ENCODE data around the gene IKZF2. TPM values are rescaled to one million over a fixed set of nuclear protein-coding genes. Genes with fewer than 3 reads are reported as not detected.

The IKZF2 gene
- total RNA-seq, 1 donor from 2014 or later: 18.9 TPM

- Mint-ChIP-seq H3K27me3 (ENCODE audit: unreplicated experiment) (no peaks in the 10 kb centered on the region), H3K4me3 (ENCODE audit: unreplicated experiment) (no peak overlapping the region), H3K4me1 (ENCODE audit: unreplicated experiment) (peaks cover 18% of the 10 kb centered on the region), H3K36me3 (ENCODE audit: unreplicated experiment) (peaks cover 6% of the 10 kb centered on the region), H3K9me3 (ENCODE audit: unreplicated experiment) (peaks cover 5% of the 10 kb centered on the region), H3K27ac (ENCODE audit: unreplicated experiment) (no peak overlapping the region)
- no peak for DNase-seq (ENCODE audit: extremely low spot score, unreplicated experiment)
- TF ChIP-seq CTCF (IDR thresholded peaks at IDR 0.05): no peak
Observed at GRCh38 chr2:213078686-213079085, 72.7 kb downstream of the IKZF2 start.

GRCh38 chr2:213069531-213069930 lies 81.9 kb downstream of the IKZF2 start:
- H3K4me3 Mint-ChIP-seq (ENCODE audit: unreplicated experiment): no peak overlapping the region
- peak overlapping the region; percentile 3 for H3K27ac Mint-ChIP-seq (ENCODE audit: unreplicated experiment)
- DNase-seq (ENCODE audit: extremely low spot score, unreplicated experiment): no peak
- H3K4me1 Mint-ChIP-seq (ENCODE audit: unreplicated experiment): peaks cover 25% of the 10 kb centered on the region
- H3K36me3 Mint-ChIP-seq (ENCODE audit: unreplicated experiment): peaks cover 2% of the 10 kb centered on the region
- H3K27me3 Mint-ChIP-seq (ENCODE audit: unreplicated experiment): no peaks in the 10 kb centered on the region
- H3K9me3 Mint-ChIP-seq (ENCODE audit: unreplicated experiment): peaks cover 5% of the 10 kb centered on the region
- TF ChIP-seq CTCF (IDR thresholded peaks at IDR 0.05): no peak

- DNase-seq (ENCODE audit: extremely low spot score, unreplicated experiment): no peak
- Mint-ChIP-seq H3K4me1 (ENCODE audit: unreplicated experiment) (peaks cover 25% of the 10 kb centered on the region), H3K9me3 (ENCODE audit: unreplicated experiment) (peaks cover under 1% of the 10 kb centered on the region), H3K27ac (ENCODE audit: unreplicated experiment) (no peak overlapping the region), H3K4me3 (ENCODE audit: unreplicated experiment) (no peak overlapping the region), H3K36me3 (ENCODE audit: unreplicated experiment) (peaks cover 2% of the 10 kb centered on the region), H3K27me3 (ENCODE audit: unreplicated experiment) (no peaks in the 10 kb centered on the region)
- TF ChIP-seq CTCF (IDR thresholded peaks at IDR 0.05): no peak
Observed at GRCh38 chr2:213068676-213069359, 82.6 kb downstream of the IKZF2 start.

GRCh38 chr2:213067888-213068287 lies 83.5 kb downstream of the IKZF2 start:
- Mint-ChIP-seq H3K4me1 (ENCODE audit: unreplicated experiment) (peaks cover 25% of the 10 kb centered on the region), H3K36me3 (ENCODE audit: unreplicated experiment) (no peaks in the 10 kb centered on the region), H3K4me3 (ENCODE audit: unreplicated experiment) (no peak overlapping the region), H3K9me3 (ENCODE audit: unreplicated experiment) (no peaks in the 10 kb centered on the region), H3K27ac (ENCODE audit: unreplicated experiment) (no peak overlapping the region), H3K27me3 (ENCODE audit: unreplicated experiment) (no peaks in the 10 kb centered on the region)
- TF ChIP-seq CTCF (IDR thresholded peaks at IDR 0.05): no peak
- DNase-seq (ENCODE audit: extremely low spot score, unreplicated experiment): no peak

GRCh38 chr2:213066443-213066743 lies 85.0 kb downstream of the IKZF2 start:
- Mint-ChIP-seq H3K4me1 (ENCODE audit: unreplicated experiment) (peaks cover 25% of the 10 kb centered on the region), H3K27ac (ENCODE audit: unreplicated experiment) (no peak overlapping the region)

More at GRCh38 chr2:213066443-213066743, 85.0 kb downstream of the IKZF2 start:
- H3K27me3 Mint-ChIP-seq (ENCODE audit: unreplicated experiment): no peaks in the 10 kb centered on the region
- no peak for DNase-seq (ENCODE audit: extremely low spot score, unreplicated experiment)
- no peak for TF ChIP-seq CTCF (IDR thresholded peaks at IDR 0.05)
- no peaks in the 10 kb centered on the region for H3K9me3 Mint-ChIP-seq (ENCODE audit: unreplicated experiment)
- H3K4me3 Mint-ChIP-seq (ENCODE audit: unreplicated experiment): no peak overlapping the region
- no peaks in the 10 kb centered on the region for H3K36me3 Mint-ChIP-seq (ENCODE audit: unreplicated experiment)

Measured in osteocyte (in vitro differentiated cells).